Measurements from ENCODE around the gene CDH13. TPM values are rescaled to one million over a fixed set of nuclear protein-coding genes. Genes with fewer than 3 reads are reported as not detected.

The CDH13 gene
- total and polyA plus RNA-seq, 2 of the 8 experiments (the other 6 are each of a cell fraction or from before 2014, with no cell fraction given), result 2.3 to 2.4 TPM

GRCh38 chr16:83351846-83352245 is 725.1 kb downstream of the CDH13 start (continued):
- TF ChIP-seq CHD7 (IDR thresholded peaks at IDR 0.05; ENCODE audit: insufficient replicate concordance, low read length) (no peak), JUND (IDR thresholded peaks at IDR 0.05; ENCODE audit: low read length) (no peak), EP300 (IDR thresholded peaks at IDR 0.05; ENCODE audit: borderline replicate concordance in 1 of 2, low read depth in 2 of 2, low read length in 2 of 2) (no peak), MAX (IDR thresholded peaks at IDR 0.05) (no peak), SUZ12 (IDR thresholded peaks at IDR 0.05; ENCODE audit: low read length) (no peak), SAP30 (IDR thresholded peaks at IDR 0.05; ENCODE audit: insufficient read depth, insufficient replicate concordance, low read length) (no peak), CTBP2 (IDR thresholded peaks at IDR 0.05; ENCODE audit: borderline replicate concordance, insufficient read depth, insufficient read length, low read length) (no peak), TBP (IDR thresholded peaks at IDR 0.05; ENCODE audit: low read depth, low read length) (no peak), TEAD4 (IDR thresholded peaks at IDR 0.05; ENCODE audit: low read depth, low read length) (no peak), SIRT6 (IDR thresholded peaks at IDR 0.05; ENCODE audit: low read length) (no peak), E2F6 (IDR thresholded peaks at IDR 0.05) (no peak)
